GM12865 (cell line): ENCODE results near the gene VWA8.
"Not testable (repeated sequence)": the region's sequence is repeated elsewhere in the genome, so short reads cannot be mapped to it uniquely, and the experiment has no call there.

ENCODE experiments used
- DNase-seq: peaks from one replicate; pipeline ENCODE4 v3.0.0; 2010; ENCODE audit warnings: low read depth
- H3K4me3 ChIP-seq: 2 replicates; pipeline ENCODE4 v1.5.1; 2011; ENCODE audit warnings: mild to moderate bottlenecking, low read depth, low read length, control low read depth
- CTCF ChIP-seq: IDR thresholded peaks from 2 replicates; pipeline ENCODE4 v1.5.1; 2011; ENCODE audit warnings: low read length, control low read depth, low read depth, inconsistent platforms; ENCODE audit not compliant: insufficient read depth; ENCODE audit errors: missing control alignments

VWA8 gene

GRCh38 chr13:41580345-41580744 lies 380.6 kb downstream of the VWA8 start:
- H3K4me3 ChIP-seq = no peak overlapping the region
- TF ChIP-seq CTCF = no peak
- DNase-seq = no peak

GRCh38 chr13:41579881-41580280 lies 381.0 kb downstream of the VWA8 start:
- TF ChIP-seq CTCF = no peak
- no peak overlapping the region for H3K4me3 ChIP-seq

GRCh38 chr13:41579168-41579567 lies 381.7 kb downstream of the VWA8 start:
- DNase-seq = no peak
- TF ChIP-seq CTCF = no peak

More at GRCh38 chr13:41579881-41580280, 381.0 kb downstream of the VWA8 start:
- DNase-seq = no peak

GRCh38 chr13:41578371-41578770 lies 382.5 kb downstream of the VWA8 start:
- TF ChIP-seq CTCF = no peak
- DNase-seq = no peak
- H3K4me3 ChIP-seq = no peak overlapping the region

More at GRCh38 chr13:41579168-41579567, 381.7 kb downstream of the VWA8 start:
- no peak overlapping the region for H3K4me3 ChIP-seq

- H3K4me3 ChIP-seq = no peak overlapping the region
- DNase-seq = no peak
- TF ChIP-seq CTCF = no peak
Measured at GRCh38 chr13:41577436-41577835, 383.5 kb downstream of the VWA8 start.

GRCh38 chr13:41573640-41574039 lies 387.3 kb downstream of the VWA8 start:
- not testable (repeated sequence) for H3K4me3 ChIP-seq

GRCh38 chr13:41571817-41572340 lies 389.0 kb downstream of the VWA8 start:
- not testable (repeated sequence) for H3K4me3 ChIP-seq, DNase-seq

More at GRCh38 chr13:41573640-41574039, 387.3 kb downstream of the VWA8 start:
- DNase-seq = not testable (repeated sequence)

GRCh38 chr13:41568972-41569351 lies 391.9 kb downstream of the VWA8 start:
- TF ChIP-seq CTCF = no peak
- no peak for DNase-seq
- no peak overlapping the region for H3K4me3 ChIP-seq
